Measurements from ENCODE around the gene DLK1.

GRCh38 chr14:100770046-100770445, 43.4 kb downstream of the DLK1 start:
- TF ChIP-seq CTCF (conservative IDR thresholded peaks at IDR 0.05 in 1 of 2, IDR thresholded peaks at IDR 0.05 in 1 of 2; ENCODE audit: extremely low read depth in 1 of 2, insufficient read depth in 1 of 2, low read depth in 1 of 2, low read length in 2 of 2) (no peak), EZH2 (IDR thresholded peaks at IDR 0.05; ENCODE audit: borderline replicate concordance, low read length) (no peak)
